Activated naive CD4-positive, alpha-beta T cell treated with Interleukin-2 at 50 U/mL for 16 hours (primary cell): ENCODE measurements around the gene TMEM178B.
"Not testable (repeated sequence)": the region's sequence is repeated elsewhere in the genome, so short reads cannot be mapped to it uniquely, and the experiment has no call there.

Experiments used
- DNase-seq: peaks from one replicate; pipeline ENCODE4 v3.0.0-alpha.2; 2020

The TMEM178B gene

DNA sequence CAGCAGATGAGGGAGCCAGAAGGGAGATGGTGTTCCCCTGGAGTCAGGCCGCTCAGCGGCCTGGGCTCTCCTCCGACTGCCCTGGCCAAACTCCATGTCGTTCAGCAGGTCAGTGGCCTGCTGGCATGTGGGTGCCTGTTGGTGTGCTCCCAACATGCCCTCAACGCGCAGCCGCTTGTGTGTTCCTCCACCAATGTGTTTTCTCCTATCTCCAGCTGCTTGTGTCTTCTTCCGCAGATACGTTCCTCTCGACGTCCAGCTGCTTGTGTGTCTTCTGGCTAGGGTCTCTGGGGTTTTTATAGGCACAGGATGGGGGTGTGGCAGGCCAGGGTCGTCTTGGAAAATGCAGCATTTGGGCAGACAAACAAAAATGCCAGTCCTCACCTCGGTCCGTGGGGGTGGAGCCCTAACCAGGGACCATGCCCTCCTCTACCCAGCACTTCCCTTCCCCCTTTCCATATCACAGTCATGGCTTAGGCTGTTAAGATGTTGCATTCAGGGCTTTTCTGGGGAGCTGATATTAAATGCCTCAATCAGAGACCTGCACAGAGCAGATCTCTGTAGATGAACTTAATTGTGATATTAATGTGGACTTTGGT is 111.6 kb downstream of the TMEM178B start:
- no peak for DNase-seq

DNA sequence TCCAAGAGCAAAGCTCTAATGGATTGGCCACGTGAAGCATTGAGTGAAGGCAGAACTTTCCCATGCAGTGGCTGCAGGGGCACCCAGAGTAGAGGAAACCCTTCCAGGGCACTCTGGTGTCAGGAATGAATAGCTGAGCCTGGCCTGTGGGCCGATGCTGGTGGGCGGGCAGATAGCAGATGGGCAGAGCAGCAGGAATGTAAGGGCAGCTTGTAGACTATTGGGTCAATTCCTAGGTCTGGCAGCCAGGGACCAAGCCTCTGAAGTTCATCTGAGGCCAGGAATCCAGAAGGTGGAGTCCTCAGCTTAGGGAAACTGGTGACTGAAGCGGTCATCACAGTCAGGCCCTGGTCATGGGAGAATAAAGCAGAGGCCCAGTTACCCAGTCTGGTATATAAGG is 115.4 kb downstream of the TMEM178B start:
- DNase-seq: no peak

DNA sequence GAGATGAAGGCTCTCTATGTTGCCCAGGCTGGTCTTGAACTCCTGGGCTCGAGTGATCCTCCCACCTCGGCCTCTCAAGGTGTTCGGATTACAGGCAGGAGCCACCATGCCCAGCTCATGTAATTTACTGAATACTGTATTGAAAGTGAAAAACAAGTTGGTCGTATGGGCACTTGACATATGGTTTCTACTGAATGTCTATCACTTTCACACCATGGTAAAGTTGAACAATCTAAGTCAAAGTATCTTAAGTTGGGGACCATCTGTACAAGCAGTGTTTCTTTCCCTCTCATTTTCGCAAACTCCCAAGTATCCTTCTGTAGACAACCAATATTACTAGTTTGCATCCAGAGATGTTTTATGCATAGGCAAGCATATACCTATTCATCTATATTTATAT is 116.6 kb downstream of the TMEM178B start:
- DNase-seq: no peak

DNA sequence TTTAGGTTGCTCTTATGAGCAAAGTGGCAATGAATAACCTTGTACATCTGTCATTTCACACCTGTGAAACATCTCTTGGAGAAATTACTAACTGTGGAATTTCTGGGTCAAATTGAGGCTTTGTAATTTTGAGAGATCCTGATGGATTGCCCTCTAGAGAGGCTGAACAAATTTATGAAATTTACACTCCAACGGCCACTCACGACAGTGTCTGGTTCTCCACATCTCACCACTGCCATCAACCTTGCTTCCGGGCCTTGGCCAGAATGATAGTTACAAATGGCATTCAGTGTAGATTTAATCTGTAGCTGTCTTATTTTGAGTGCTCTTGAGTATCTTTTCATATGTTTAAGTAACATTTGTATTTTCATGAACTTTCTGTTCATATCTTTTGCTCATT is 117.4 kb downstream of the TMEM178B start:
- no peak for DNase-seq

DNA sequence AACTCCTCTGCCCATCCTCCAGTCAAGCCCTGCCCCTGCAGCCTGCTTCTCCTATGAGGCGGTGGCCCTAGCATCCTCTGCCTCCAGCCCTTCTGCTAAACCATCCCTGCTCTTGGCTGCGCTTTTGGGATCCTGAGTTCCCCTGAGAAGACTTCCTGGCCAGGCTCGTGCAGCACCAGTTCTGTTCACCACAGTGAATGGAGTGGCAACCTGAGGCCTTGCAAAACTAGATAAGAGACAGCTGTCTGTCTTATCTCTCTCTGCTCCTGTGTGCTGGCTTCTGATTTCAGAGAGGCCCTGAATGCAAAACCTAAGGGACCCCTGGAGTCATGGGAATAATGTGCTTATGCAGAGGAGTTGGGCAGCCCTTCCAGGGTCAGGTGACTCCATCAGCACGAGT is 119.2 kb downstream of the TMEM178B start:
- DNase-seq: no peak

DNA sequence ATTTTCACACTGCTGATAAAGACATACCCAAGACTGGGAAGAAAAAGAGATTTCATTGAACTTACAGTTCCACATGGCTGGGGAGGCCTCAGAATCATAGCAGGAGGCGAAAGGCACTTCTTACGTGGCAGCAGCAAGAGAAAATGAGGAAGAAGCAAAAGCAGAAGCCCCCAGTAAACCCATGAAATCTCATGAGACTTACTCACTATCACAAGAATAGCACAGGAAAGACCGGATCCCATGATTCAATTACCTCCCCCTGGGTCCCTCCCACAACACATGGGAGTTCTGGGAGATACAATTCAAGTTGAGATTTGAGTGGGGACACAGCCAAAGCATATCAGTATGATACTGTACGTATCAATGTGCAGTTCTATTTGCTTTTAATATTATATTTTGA is 121.9 kb downstream of the TMEM178B start:
- not testable (repeated sequence) for DNase-seq

DNA sequence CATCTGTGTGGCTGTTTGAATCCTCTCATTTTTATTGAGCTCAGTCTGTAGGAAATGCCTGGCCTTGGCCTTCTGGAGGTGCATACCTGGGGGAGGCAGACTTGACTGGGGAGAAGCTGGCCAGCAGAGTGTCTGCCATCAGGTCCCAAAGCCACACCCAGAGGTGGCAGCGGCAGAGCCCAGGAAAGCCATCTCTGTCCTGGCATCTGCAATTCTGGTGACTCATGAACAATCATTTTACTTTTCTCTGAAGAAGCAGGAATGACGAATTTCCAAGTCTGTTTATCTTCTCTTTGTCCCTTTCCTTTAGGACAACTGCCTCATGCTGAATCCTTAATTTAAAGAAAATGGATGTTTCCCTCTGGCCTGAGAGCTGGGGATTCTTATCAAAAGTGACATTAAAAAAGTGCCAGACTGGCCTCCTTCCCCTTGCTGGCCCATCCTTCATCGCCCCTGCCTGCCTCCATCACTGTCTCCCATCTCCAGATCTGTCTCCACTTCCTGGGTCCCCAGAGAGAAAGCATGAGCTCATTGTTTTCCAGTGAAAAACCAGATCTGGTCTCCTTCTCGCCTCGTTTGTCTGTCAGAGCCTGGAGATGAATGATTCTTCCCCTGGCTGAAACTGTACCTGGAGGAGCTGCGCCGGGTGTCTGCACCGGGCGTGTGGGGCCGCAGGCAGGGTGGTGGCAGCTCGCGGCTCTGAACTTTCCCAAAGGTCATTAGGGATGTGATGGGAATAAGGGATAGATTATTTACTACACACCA is 124.5 kb downstream of the TMEM178B start:
- DNase-seq: no peak

DNA sequence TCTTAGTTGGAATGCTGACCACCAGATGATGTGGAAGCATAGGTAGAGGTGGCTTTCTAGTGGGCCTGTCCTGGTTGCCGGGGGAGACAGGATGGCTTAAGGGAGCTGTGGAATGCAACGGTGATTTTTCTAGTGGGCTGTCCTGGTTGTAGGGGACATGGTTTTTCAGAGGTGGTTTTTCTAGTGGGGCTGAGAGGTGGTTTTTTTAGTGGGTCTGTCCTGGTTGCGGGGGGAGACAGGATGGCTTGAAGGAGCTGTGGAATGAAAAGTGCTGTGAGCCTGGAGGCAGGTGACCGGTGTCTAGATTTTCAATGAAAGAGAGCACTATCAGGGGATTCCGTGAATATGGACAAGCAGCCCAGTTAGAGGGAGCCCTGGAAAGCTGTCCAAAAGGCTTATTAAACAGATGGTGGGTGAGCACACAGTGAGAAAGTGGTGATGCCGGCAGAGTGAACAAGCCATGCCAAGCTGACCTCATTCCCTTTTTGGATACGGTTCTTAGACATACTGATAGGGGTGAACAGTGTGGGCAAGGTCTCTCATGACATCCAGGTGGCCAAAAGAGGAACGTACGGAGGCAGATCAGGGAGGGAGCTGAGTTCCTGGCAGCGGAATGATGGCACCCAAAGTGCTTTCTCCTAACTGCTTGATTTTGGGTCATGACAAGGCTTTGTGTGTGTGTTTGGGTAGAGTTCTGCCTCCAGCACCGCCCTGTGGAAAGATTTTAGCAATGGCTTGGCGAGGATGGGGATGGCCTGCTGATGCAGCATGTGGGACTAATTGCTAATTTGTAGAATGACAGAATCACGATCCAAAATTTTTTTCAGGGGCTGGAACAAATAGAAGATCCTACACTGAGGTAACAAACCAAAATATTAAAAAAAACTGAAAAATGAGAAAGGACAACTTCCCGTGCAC is 126.6 kb downstream of the TMEM178B start:
- DNase-seq: no peak

DNA sequence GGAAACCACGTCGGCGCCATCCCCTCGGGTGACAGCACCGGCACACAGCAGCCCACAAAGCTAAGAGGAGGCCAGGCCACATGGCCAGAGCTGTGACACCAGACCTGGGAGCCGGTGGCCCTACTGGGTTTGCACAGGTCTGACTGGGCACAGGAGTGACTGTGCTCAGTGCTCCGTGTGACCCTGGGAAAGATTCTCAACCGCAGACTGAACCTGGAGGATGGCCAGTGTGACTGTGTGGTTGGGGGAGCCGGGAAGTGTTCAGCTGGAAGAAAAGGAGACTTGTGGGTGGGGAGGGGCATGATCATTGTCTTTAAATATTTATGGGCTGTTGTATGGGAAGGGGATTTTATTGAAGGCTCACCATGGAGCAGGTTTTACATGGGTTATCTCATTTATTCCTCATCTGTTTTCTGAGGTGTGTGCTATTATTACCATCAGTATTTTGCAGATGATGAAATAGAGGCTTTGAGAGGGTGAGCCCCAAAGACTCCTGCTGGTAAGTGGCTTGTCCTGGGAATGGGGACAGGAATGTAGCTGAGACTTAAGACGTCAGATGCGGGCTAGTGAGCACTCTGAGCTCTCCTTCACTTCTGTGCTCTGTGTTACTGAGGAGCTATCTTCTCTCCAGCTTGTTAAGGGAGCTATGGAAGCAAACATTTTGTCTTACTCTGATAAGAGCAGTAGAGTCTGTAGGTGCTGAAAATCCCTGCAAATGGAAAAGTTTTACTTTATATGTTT is 127.5 kb downstream of the TMEM178B start:
- no peak for DNase-seq

DNA sequence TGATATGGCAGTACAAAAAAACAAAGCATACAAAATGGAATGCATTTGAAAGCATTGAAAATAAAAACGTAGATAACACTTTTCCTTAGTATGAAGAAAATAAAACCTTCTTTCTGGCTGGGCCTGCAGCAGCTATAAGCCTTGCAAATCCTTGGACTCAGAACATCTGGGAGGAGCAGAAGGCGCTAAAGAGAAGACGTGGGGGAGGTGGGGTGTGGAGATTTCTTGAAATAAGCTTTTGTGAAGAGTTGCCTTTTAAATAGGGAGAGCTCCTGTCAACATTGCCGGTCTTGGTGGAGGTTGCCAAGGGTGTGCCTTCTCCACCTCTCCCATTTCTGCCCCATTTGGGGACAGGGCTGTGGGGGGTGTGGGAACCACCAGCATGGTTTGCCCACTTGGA is 128.7 kb downstream of the TMEM178B start:
- DNase-seq: no peak

DNA sequence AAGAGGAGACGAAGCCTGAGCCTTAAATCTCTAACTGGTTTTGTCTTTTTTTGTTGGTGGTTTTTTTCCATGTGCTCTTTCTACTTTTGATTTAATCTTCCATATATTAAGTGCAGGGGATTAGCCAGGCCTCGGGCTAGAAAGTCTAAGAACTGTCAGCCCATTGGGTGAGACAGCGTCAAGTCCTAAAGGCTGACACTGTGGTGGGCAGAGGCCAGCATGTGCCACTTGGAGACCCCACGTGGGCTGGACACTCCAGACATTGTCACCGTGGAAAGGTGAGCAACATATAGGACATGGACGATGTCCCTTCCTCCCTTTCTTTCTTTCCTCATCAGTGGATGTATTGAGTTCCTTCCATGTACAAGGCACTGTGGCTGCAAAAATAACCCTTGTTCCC is 129.3 kb downstream of the TMEM178B start:
- no peak for DNase-seq

DNA sequence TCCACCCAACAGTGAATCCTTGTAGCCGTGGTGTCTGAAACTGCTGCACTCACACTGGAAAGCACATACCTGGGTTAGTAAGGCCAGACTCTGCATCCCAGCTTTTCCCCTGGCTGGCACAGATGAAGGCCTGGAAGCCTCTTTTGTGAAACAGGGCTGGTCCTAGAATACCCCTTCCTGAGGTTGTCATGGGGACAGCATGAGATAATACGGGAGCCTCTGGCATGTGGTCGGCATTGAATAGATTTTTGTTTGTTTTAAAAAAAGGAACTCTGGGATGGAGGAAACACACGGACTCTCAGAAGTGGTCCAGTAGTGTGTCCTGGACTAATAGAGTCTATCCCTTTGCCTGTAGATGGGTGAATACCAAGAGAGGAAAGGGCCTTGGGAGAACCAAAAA is 129.7 kb downstream of the TMEM178B start:
- no peak for DNase-seq

DNA sequence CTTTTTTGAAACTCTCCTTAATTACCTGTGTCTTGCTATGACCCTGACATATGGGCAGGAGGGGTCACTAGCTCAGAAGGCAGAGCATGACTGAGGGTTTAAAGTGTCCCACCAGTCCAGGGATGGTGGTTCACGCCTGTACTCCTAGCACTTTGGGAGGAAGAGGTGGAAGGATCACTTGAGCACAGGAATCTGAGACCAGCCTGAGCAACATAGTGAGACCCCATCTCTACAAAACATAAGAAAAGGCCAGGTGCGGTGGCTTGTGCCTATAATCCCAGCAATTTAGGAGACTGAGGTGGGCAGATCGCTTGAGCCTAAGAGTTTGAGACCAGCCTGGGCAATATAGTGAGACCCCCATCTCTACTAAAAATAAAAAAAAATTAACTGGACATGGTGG is 133.8 kb downstream of the TMEM178B start:
- no peak for DNase-seq

DNA sequence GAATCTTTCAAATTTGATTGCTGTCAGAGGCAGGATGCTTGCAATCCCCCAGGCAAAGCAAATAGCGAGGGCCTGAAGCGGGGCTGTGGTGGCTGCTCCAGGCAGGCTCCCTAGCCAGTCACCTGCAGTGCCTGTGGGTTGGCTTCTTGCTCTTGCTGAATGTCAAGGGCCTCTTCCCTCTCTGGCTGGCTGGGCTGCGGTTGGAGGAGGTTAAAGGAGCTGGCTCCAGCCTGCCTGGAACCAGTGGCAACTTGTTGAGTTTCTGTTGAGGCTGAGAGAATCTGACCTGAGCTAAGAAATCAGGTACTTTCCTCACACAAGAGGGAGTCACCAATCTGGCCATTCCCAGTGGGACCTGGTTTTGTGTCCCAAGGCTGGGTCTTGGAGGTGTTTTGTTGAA is 134.7 kb downstream of the TMEM178B start:
- no peak for DNase-seq

DNA sequence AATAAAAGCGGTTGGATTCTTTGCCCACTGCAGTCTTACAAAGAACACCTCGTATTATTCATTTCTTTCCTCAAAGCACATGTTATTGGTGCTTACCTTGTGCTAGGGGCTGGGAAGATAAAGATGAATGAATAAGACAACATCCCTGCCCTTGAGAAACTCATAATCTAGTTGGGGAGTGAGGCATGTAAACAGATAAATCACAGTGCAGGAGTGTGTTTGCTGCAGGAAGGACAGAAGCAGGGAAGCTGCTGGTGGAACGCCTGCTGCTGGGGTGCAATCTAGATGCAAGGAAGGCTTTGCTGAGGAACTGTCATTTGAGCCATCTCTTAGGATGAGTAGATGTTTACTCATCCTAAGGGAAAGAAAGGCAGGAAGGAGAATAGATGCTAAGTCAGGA is 135.6 kb downstream of the TMEM178B start:
- DNase-seq: no peak

DNA sequence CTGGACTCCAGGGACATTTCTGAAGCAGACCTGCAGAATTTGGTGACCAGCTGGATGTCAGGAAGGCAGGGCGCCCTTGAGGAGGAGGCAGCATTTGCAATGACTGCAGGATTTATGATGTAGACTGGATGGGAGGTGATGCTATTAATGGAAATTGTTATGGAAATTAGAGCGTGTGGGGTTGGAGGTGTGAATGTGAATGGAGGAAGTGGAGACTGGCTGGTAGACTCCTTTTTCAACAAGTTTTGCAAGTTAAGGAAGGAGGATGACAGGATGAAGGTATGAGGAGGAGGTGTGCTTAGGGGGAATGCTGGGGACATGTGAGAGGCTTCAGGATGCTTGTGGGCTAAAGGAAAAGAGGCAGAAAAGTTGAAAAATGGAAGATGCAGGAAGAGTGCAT is 137.0 kb downstream of the TMEM178B start:
- DNase-seq: no peak

DNA sequence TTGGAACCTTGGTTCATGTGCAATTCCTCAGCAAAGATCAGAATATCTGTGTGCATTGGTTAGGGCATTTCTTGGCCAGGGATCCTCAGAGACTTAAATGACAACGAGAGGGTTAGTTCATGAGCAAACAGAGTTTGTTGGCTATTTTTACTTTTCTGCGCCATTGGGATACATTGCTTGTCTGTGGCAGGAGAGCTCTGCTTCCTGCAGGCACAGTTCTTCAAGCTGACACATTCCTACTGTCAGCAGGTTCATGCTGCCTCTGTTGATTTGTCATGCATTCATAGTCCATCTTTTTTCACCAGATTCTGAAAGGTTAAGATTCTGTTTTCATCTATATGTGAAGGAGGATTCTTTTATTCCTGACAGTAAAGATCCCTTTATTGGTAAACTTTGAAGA is 139.4 kb downstream of the TMEM178B start:
- DNase-seq: no peak

DNA sequence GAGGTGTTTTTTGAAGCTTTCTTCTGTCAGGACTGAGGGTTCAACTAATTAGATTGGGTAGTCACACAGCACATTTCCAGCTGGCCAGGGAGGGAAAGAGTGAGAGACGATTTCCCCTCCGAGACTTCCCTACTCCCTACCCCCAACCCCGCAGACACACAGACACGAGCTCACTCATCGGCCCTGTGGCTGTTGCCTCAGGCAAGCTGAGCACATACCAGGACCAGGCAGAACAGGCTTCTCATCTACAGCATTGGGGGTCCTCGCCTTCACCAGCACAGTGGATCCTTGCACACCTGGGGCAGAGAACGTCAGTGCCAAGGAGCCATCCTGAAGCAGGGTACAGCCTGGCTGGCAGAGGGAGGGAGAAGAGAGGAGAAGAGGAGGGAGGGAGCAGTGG is 144.1 kb downstream of the TMEM178B start:
- no peak for DNase-seq

DNA sequence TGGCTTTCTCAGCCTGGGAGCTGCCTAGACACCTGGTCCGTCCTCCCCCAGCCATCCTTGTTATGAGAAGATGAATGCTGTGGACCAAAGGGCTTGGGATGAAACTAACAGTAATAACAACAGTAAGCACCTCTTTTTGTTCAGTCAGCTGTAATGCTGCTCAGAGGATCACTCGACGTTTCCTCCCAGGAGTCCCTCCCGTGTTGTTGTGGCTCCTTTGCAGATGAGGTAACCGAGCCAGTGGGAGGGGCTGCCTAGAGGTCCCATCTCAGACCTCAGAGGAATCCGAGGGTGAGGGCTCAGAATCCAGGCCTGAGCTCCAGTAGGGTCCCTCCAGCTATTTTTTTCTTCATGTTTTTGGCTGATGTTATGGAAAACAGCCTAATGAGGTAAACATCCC is 145.1 kb downstream of the TMEM178B start:
- DNase-seq: no peak

DNA sequence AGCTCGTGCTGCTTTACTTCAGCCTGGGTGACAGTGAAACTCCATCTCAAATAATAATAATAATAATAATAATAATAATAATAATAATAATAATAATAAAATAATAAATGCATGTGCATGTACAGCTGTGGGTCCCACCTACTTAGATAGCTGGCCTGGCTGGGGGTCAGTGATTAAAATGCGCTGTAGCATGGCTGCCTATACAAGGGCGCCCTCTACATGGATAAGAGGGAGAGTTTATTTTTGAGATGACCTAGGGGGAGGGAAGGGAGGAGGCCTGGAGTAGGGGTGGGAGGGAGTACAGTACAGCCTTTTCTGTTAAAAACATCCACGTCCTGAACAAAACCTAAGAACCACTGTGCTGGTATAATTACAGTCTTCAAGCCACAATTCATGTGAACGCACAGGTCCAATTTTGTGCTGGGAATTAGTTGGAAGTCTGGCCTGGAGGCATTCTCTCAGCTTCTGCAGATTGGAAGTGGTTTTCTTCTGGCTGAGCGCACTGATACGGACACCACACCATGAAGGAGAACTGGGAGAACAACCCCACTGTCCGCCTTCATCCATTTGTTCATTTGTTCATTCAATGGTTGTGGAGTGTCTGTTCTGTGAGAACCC is 146.5 kb downstream of the TMEM178B start:
- DNase-seq: no peak

DNA sequence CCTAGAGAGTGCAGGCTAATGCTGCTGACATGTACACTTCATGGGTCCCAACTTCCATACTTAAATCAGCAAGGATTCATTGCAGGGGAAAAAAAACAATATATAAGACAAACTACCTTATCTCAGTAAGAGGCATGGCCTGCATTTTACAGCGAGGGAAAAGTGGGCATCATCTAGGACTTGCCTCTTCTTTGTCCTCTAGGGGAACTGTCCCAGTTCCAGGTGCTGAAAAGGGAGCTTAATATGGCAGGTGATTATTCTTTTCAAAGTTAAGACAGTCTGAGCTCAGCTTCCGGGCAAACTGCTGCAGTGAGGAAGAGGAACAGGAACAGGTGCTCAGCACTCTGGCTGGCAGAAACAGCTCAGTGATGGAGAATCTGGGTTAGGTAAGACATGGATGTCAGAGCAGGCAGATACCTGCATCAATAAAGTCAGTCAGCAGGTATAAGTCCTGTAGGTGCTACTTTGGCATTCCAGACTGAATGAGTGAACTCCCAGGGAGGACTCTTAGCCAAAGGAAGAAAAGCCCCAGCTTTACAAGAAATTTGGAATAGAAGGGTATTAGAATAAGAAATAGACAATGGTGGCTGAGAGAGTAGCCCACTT is 147.2 kb downstream of the TMEM178B start:
- no peak for DNase-seq

DNA sequence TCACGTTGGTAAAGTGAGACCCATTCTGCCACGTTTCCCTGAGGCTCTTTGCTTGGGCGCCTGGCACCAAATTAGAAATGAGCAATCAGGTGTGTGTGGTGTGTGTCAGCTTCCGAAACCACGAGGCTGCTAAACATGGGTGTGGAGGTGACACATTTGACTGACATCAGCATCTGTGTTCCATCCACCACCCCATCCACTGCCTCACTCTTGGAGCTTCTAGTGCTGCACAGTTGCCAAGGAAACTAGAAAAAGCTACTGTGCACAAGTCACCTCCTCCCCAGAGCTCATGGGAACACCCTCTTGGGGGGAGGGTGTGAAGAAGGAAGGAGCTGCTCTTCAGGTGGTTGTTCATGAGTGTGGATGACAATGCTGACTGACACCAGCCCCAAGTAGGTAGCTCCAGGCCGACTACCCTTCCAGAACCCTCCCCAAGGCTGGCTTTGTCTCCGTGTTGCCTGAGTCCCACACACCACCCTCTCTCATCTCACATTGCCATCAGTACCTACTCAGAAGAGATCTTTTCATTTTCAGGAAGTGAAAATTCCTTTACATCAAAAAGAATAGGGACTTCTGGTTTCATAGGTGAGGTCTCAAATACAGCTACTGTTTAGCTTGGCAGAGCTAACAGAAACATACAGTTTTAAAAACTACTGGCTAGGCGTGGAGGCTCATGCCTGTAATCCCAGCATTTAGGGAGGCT is 152.2 kb downstream of the TMEM178B start:
- DNase-seq: no peak
